Peyer's patch (tissue), 4 donors: ENCODE data around the gene SYN1. TPM values are rescaled to one million over a fixed set of nuclear protein-coding genes. Genes with fewer than 3 reads are reported as not detected.

Source experiments
- DNase-seq, 3 donors: peaks; one replicate each; pipeline ENCODE4 v3.0.0-alpha.2; 2017 to 2019
- H3K27ac ChIP-seq, 4 donors: fragments of 200-600 bp; sonication (generic); one replicate each; pipeline ENCODE4 v1.5.1; 2016 to 2019
- H3K27me3 ChIP-seq, 2 donors: fragments of 200-600 bp; sonication (generic); one replicate each; pipeline ENCODE4 v1.5.1; 2019
- H3K36me3 ChIP-seq, 3 donors: fragments of 200-600 bp; sonication (generic); one replicate each; pipeline ENCODE4 v1.5.1; 2016 to 2019
- H3K4me1 ChIP-seq, 4 donors: fragments of 200-600 bp; sonication (generic); one replicate each; pipeline ENCODE4 v1.5.1; 2016 to 2019
- H3K4me3 ChIP-seq, 4 donors: fragments of 200-600 bp; sonication (generic); 1 replicate in 3 of 4; 2 replicates in 1 of 4; pipeline ENCODE4 v1.5.1; 2016 to 2019; ENCODE audit warnings: mild to moderate bottlenecking in 1 of 4
- H3K9me3 ChIP-seq, 4 donors: fragments of 200-600 bp; sonication (generic); one replicate each; pipeline ENCODE4 v1.5.1; 2016 to 2019; ENCODE audit warnings: mild to moderate bottlenecking in 1 of 4
- CTCF ChIP-seq, 6 experiments: fragments of 450-650 bp in 4 of 6; fragments of 200-600 bp in 2 of 6; sonication (generic) in 1 of 6; IDR thresholded peaks; one replicate each; pipeline ENCODE4 v1.5.1; 2017 to 2019; ENCODE audit warnings: antibody characterized with exemption in 6 of 6, mild to moderate bottlenecking in 3 of 6, moderate library complexity in 1 of 6
- POLR2A ChIP-seq, 2 donors: fragments of 450-650 bp; IDR thresholded peaks; one replicate each; pipeline ENCODE4 v1.5.1; 2017; ENCODE audit warnings: antibody characterized with exemption in 2 of 2, mild to moderate bottlenecking in 2 of 2, moderate library complexity in 2 of 2
- total RNA-seq, 4 donors: library from RNA; depleted of rRNA; stranded (reverse); fragments of >200 nt; gene quantifications; one replicate each; pipeline ENCODE4 v1.1.0, GENCODE V29; 2016

Gene SYN1
- total RNA-seq, 4 donors from 2014 or later, result 0.67 TPM; not detected in 3

- peak; percentile 92 to 97 (median 93) for DNase-seq
- Histone ChIP-seq H3K27me3 (no peaks in the 10 kb centered on the region), H3K4me3 (peak within 1 kb of the TSS; percentile 54 to 71 (median 64)), H3K9me3 (no peaks in the 10 kb centered on the region), H3K27ac (peak within 1 kb of the TSS; percentile 86 to 100 (median 98)), H3K4me1 (no peaks in the 10 kb centered on the region), H3K36me3 (peaks cover 0 to 14% (median 0%) of the 10 kb centered on the region in 3 donors)
- peak; percentile 79 to 84 for TF ChIP-seq POLR2A (IDR thresholded peaks at IDR 0.05)
- no peak for TF ChIP-seq CTCF (IDR thresholded peaks at IDR 0.05)
Measured at GRCh38 chrX:47658684-47659420, 39.2 kb upstream of the SYN1 start, which contains the start of gene UXT. UXT (minus strand) TSS chrX:47659180; CDS start chrX:47658927, 253 bp downstream.

- H3K27me3 ChIP-seq, result no peaks in the 10 kb centered on the region
- H3K4me1 ChIP-seq, result no peaks in the 10 kb centered on the region
- no peaks in the 10 kb centered on the region for H3K9me3 ChIP-seq
- peak overlapping the region; percentile 54 to 71 (median 64) for H3K4me3 ChIP-seq
- TF ChIP-seq POLR2A (IDR thresholded peaks at IDR 0.05), result no peak
- no peak for TF ChIP-seq CTCF (IDR thresholded peaks at IDR 0.05)
- H3K36me3 ChIP-seq, result peaks cover 0 to 14% (median 0%) of the 10 kb centered on the region in 3 donors
- DNase-seq, result no peak
- H3K27ac ChIP-seq, result peak overlapping the region; percentile 86 to 100 (median 98)
Measured at GRCh38 chrX:47658301-47658683, 38.6 kb upstream of the SYN1 start.

GRCh38 chrX:47651043-47651905 lies 31.6 kb upstream of the SYN1 start:
- peak overlapping the region; percentile 82 to 90 (median 86) for H3K27ac ChIP-seq
- peaks cover 0 to 4% (median 0%) of the 10 kb centered on the region in 3 donors for H3K36me3 ChIP-seq
- H3K4me1 ChIP-seq, result peaks cover 0 to 15% (median 0%) of the 10 kb centered on the region in 4 donors
- H3K4me3 ChIP-seq, result peak overlapping the region; percentile 46 to 84 (median 72)
- DNase-seq, result no peak
- no peaks in the 10 kb centered on the region for H3K9me3 ChIP-seq
- no peak for TF ChIP-seq CTCF (IDR thresholded peaks at IDR 0.05)
- TF ChIP-seq POLR2A (IDR thresholded peaks at IDR 0.05), result peak in 1 of 2 donors; percentile 18
- H3K27me3 ChIP-seq, result no peaks in the 10 kb centered on the region

GRCh38 chrX:47650164-47651042 lies 30.7 kb upstream of the SYN1 start, which contains the start of gene ELK1:
ELK1 (minus strand) TSS chrX:47650563; CDS start chrX:47641441, 9,122 bp downstream.
- TF ChIP-seq CTCF (IDR thresholded peaks at IDR 0.05), result peak in 1 of 6 experiments; percentile 3
- TF ChIP-seq POLR2A (IDR thresholded peaks at IDR 0.05), result peak; percentile 49 to 63
- Histone ChIP-seq H3K27ac (peak within 1 kb of the TSS; percentile 84 to 90 (median 86)), H3K36me3 (no peaks in the 10 kb centered on the region), H3K27me3 (no peaks in the 10 kb centered on the region), H3K9me3 (no peaks in the 10 kb centered on the region), H3K4me3 (peak within 1 kb of the TSS; percentile 66 to 84 (median 72)), H3K4me1 (peaks cover 0 to 15% (median 0%) of the 10 kb centered on the region in 4 donors)
- DNase-seq, result peak; percentile 90 to 97 (median 92)

- Histone ChIP-seq H3K36me3 (no peaks in the 10 kb centered on the region), H3K27me3 (no peaks in the 10 kb centered on the region), H3K4me1 (peaks cover 0 to 15% (median 0%) of the 10 kb centered on the region in 4 donors), H3K27ac (peak overlapping the region; percentile 84 to 90 (median 86)), H3K9me3 (no peaks in the 10 kb centered on the region), H3K4me3 (peak overlapping the region; percentile 66 to 84 (median 72))
- DNase-seq, result no peak
- TF ChIP-seq POLR2A (IDR thresholded peaks at IDR 0.05) (no peak), CTCF (IDR thresholded peaks at IDR 0.05) (no peak)
Measured at GRCh38 chrX:47649781-47650163, 30.1 kb upstream of the SYN1 start.
